Activated naive CD8-positive, alpha-beta T cell (primary cell): ENCODE results near the gene FSTL4.

Source experiments
- H3K27ac Mint-ChIP-seq: one replicate; pipeline ENCODE4 v1.8.0; 2021; ENCODE audit warnings: mixed read lengths
- H3K27me3 Mint-ChIP-seq: one replicate; pipeline ENCODE4 v1.8.0; 2021; ENCODE audit warnings: mixed read lengths
- H3K36me3 Mint-ChIP-seq: one replicate; pipeline ENCODE4 v1.8.0; 2021; ENCODE audit warnings: mixed read lengths
- H3K4me1 Mint-ChIP-seq: one replicate; pipeline ENCODE4 v1.8.0; 2021; ENCODE audit warnings: low read depth, mixed read lengths
- H3K4me3 Mint-ChIP-seq: one replicate; pipeline ENCODE4 v1.8.0; 2021; ENCODE audit warnings: mild to moderate bottlenecking, mixed read lengths
- H3K9me3 Mint-ChIP-seq: one replicate; pipeline ENCODE4 v1.8.0; 2021; ENCODE audit warnings: low read depth, mixed read lengths

The FSTL4 gene

DNA sequence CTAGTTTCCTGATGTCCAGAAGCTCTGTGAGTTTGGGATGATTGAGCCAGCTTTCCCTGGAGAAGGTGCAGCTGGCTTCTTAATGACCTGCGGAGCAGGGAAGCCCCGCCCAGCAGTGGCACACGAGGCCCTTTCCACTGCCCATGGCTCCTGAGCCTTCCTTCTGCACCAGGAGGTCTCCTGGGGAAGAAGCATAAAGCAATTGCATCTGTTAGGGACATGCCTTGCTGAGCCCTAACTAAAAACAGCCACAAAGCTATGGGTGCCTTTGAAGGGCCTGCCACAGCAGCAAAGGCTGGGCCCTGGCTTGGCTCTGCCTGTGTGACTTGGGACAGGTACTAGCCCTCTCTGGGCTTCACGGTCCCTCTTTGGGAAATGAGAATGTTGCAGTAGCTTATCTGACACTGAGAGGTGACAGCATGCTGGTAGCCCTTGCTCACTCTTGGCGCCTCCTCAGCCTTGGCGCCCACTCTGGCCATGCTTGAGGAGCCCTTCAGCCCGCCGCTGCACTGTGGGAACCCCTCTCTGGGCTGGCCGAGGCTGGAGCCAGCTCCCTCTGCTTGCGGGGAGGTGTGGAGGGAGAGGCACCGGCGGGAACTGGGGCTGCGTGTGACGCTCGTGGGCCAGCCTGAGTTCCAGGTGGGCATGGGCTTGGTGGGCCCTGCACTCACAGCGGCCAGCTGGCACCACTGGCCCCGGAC lies 218.4 kb downstream of the FSTL4 start:
- Mint-ChIP-seq H3K27me3 (peaks cover 4% of the 10 kb centered on the region), H3K4me1 (peaks cover 27% of the 10 kb centered on the region), H3K36me3 (no peaks in the 10 kb centered on the region), H3K9me3 (no peaks in the 10 kb centered on the region), H3K27ac (no peak overlapping the region), H3K4me3 (no peak overlapping the region)

DNA sequence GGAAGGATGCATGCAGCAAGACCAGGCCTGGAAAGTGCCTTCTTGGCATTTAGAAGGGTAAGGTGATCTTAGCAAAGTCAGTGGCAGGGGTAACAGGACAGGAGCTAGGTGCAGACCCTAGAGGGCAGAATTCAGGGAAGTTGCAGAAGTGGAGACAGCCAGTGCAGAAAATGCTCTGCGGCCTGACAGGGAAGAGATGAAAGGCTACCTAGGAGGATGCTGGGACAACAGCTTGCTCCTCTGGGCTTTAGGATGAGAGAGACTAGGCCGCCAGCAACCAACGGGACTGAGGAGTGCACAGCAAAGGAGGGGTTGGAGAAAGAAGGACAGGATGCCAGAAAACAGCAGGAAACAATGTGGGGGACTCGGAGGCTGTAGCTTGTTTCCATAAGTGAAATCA lies 219.9 kb downstream of the FSTL4 start:
- Mint-ChIP-seq H3K4me3 (no peak overlapping the region), H3K36me3 (no peaks in the 10 kb centered on the region), H3K9me3 (no peaks in the 10 kb centered on the region), H3K4me1 (peaks cover 12% of the 10 kb centered on the region), H3K27ac (no peak overlapping the region), H3K27me3 (peaks cover 4% of the 10 kb centered on the region)

DNA sequence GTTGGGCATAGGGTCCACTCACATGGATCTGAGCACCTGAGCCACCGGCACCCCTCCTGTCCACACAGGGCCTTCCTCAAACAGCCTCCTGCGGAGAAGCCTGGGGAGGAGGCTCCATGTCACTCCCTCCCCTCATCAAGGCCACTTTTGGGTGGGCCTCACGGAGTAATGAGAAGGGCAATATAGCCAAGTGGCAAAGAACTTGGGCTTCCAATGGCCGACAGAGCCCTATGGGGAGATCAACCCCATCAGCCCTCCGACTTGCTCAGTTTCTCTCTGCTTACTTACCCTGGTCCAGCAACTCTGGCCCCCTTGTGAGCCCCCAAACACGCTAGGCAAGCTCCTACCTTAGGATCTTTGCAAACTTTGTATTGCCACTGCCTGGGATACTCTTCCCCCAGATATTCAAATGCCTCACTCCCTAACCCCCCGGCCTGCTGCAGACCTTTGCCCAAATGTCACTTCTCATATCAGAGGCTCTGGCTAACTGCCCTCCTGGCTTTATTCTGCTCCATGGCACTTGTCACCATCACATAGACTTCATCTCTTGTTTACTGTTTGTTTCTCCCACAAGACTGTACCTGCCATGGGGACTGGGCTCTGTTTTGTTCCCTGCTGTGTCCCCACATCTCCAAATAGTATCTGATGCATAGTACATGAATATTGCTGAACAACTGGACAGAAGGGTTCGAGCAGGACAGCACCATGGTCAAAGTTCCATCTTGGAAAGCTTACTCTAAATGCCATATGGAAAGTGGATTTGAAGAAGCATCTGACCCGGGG lies 220.8 kb downstream of the FSTL4 start:
- Mint-ChIP-seq H3K4me3 (no peak overlapping the region), H3K4me1 (peaks cover 4% of the 10 kb centered on the region), H3K27ac (no peak overlapping the region), H3K27me3 (peaks cover 4% of the 10 kb centered on the region), H3K9me3 (no peaks in the 10 kb centered on the region), H3K36me3 (no peaks in the 10 kb centered on the region)

DNA sequence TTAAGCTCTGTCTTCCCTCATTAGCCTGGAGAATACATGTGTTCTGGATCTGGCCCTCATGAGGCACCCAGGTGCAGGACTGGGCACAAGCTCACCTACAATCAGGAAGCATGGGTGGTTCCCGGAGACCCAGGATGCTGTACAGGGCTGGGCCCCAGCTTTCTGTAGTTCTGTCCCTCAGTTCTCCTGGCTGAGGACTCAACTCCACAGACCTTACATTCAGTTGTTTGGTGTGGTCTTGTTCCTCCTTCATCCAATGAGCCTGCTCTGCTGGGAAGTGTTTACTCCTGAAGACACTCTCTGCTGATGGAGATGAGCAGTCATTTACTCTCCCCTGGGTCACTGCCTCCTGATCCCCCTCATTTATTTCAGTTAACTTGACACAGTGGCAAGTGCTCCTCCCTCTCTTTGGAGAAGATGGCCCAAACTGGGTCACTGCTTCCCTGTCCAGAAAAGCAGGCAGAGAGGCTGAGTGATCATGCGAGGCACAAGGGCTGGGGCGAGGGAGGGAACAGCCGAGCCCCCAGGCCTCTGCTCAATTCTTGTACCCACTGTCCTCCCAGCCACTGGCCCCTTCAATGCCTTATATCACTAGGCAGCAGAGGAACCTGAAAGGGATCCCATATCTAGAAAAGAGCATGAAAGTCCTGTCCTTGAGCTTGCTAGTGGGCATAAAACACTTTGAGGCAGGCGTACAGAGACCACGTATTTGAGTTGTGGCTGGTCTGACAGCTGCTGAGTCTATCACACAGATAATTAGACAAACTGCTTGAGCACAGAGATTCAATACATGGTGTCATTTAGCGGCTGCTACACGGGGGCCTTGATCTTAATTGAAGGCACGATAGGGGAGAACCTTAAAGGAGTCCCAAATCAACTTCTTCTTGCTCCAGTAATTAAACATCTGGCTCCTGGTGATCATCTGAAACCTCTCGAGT lies 221.7 kb downstream of the FSTL4 start:
- no peaks in the 10 kb centered on the region for H3K9me3 Mint-ChIP-seq
- peaks cover 4% of the 10 kb centered on the region for H3K27me3 Mint-ChIP-seq
- no peak overlapping the region for H3K4me3 Mint-ChIP-seq
- H3K36me3 Mint-ChIP-seq = no peaks in the 10 kb centered on the region
- no peak overlapping the region for H3K27ac Mint-ChIP-seq
- no peaks in the 10 kb centered on the region for H3K4me1 Mint-ChIP-seq

DNA sequence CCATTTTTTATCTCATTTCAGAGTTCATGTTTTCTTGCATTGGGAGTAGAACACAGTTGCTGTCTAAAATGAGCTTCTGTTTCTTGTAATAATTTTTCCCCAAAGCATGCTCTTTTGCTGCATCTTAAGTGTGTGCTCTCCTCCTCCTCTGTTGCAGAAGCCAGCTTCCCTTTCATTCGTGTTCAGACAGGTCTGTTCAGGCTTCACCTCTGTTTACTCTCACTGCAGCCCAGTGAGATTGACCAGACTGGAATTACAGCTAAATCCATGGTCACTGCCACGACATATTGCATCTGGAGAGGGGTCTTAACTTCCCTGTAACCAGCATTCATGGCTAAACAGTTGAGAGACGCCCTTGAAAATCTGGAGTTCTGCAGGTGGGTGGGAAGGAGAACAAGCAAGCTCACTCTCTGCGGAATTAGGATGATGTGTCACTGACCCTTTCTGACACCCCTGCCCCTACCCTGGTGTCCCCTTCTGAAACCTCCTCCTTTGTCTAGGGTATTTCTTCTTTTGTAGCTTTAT lies 223.2 kb downstream of the FSTL4 start:
- H3K4me1 Mint-ChIP-seq = no peaks in the 10 kb centered on the region
- peaks cover 4% of the 10 kb centered on the region for H3K27me3 Mint-ChIP-seq
- no peaks in the 10 kb centered on the region for H3K9me3 Mint-ChIP-seq
- no peaks in the 10 kb centered on the region for H3K36me3 Mint-ChIP-seq
- H3K27ac Mint-ChIP-seq = no peak overlapping the region
- H3K4me3 Mint-ChIP-seq = no peak overlapping the region

DNA sequence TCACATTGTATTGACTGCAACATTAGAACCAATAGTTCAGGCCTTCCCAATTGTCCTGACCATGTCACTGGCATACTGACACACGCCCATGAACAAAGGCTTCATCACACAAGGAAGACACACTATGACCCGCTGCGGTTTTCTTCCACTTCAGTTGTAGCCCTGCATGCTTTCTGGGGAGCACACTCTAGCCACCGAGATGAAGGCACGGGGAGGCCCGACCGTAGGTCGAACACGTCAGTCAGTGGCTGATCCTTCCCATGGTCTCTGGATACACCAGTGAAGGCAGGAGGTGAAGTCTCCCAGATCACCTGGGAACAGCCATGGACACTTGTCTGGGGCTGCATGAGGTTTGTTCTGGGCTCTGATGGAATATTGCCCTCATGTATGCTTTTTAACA lies 224.7 kb downstream of the FSTL4 start:
- Mint-ChIP-seq H3K27me3 (peaks cover 4% of the 10 kb centered on the region), H3K27ac (no peak overlapping the region), H3K36me3 (no peaks in the 10 kb centered on the region)

DNA sequence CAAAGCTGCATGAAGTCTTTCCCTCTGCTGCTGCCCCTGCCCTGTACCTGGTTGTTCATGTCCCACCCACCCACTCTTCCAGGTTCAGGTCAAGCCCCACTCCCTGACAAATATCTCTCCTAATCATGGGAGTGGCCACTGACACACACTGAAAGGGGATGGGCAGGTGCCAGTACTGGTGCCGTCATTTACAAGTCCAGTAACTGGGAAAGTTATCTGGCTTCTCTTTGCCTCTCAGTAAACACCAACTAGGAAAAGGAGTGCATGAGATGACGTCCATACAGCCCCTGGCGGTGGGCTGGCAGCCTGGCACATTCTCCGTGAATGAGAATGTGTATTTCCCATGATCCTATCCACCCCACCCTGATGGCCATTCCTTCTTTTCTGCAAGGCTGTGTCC lies 225.2 kb downstream of the FSTL4 start:
- H3K9me3 Mint-ChIP-seq = no peaks in the 10 kb centered on the region
- H3K4me3 Mint-ChIP-seq = no peak overlapping the region
- H3K27me3 Mint-ChIP-seq = peaks cover 4% of the 10 kb centered on the region
- no peaks in the 10 kb centered on the region for H3K36me3 Mint-ChIP-seq
- no peaks in the 10 kb centered on the region for H3K4me1 Mint-ChIP-seq
- H3K27ac Mint-ChIP-seq = no peak overlapping the region

More for the DNA sequence above, 224.7 kb downstream of the FSTL4 start:
- no peak overlapping the region for H3K4me3 Mint-ChIP-seq
- H3K9me3 Mint-ChIP-seq = no peaks in the 10 kb centered on the region
- H3K4me1 Mint-ChIP-seq = no peaks in the 10 kb centered on the region

DNA sequence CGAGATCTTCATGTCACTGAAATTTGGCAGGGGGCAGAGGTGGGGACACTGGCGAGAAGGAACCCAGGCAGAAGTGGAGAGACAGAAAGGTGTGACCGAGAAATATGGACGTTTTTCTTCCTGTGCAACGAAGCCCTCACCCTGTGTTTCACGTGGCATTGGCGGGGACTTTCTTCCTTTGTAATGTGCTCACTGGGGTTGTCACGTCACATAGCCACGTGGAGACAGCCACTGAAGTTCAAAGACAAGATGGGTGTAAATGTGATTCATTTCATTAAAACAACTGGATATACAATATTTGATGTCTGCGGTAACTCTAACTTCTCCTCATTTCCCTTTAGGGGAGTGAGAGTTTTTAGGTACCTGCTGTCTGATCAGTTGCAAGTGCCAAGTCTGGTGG lies 225.7 kb downstream of the FSTL4 start:
- H3K27me3 Mint-ChIP-seq = peaks cover 4% of the 10 kb centered on the region
- H3K27ac Mint-ChIP-seq = no peak overlapping the region
- H3K9me3 Mint-ChIP-seq = no peaks in the 10 kb centered on the region
- no peaks in the 10 kb centered on the region for H3K4me1 Mint-ChIP-seq
- H3K4me3 Mint-ChIP-seq = no peak overlapping the region
- no peaks in the 10 kb centered on the region for H3K36me3 Mint-ChIP-seq

DNA sequence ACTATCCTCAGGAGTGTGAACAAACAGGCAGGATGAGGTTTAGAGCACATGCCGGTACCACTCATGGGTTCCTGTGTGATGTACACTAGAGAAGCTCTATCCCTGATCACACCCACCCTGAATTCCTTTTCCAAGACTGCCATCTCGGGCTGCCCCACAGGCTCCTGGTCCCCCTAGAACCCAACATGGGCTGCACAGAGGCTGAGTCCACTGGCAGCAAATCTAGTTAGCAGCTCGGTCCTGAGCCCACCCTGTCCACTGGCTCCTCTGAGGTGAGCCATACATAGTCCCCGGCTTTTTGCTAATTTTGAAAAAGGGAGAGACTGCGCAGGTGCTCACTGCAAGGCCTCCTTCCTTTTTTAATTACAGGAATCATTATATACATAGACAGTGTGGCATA lies 227.0 kb downstream of the FSTL4 start:
- Mint-ChIP-seq H3K4me1 (no peaks in the 10 kb centered on the region), H3K4me3 (no peak overlapping the region), H3K36me3 (no peaks in the 10 kb centered on the region), H3K27ac (no peak overlapping the region), H3K9me3 (no peaks in the 10 kb centered on the region), H3K27me3 (peaks cover 4% of the 10 kb centered on the region)

DNA sequence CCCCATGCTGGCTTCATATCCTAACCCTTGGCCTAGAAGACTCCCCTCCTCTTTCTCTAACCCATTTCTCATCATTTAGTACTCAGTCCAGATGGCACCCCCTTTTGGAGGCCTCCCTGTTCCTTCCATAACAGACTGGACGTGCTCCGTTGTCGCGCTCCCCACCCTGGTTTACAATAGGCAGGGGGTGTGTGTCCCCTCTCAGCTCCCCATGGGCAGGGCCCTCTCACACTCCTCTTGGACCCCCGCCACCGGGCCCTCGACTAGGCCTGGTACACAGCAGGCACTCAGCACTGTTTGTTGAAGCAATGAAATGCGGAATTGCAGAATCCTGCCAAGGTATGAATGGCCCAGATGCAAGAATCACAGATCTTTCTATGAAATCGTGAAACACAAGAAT lies 227.4 kb downstream of the FSTL4 start:
- Mint-ChIP-seq H3K27me3 (peaks cover 4% of the 10 kb centered on the region), H3K36me3 (no peaks in the 10 kb centered on the region), H3K4me3 (no peak overlapping the region), H3K4me1 (no peaks in the 10 kb centered on the region), H3K27ac (no peak overlapping the region), H3K9me3 (no peaks in the 10 kb centered on the region)

DNA sequence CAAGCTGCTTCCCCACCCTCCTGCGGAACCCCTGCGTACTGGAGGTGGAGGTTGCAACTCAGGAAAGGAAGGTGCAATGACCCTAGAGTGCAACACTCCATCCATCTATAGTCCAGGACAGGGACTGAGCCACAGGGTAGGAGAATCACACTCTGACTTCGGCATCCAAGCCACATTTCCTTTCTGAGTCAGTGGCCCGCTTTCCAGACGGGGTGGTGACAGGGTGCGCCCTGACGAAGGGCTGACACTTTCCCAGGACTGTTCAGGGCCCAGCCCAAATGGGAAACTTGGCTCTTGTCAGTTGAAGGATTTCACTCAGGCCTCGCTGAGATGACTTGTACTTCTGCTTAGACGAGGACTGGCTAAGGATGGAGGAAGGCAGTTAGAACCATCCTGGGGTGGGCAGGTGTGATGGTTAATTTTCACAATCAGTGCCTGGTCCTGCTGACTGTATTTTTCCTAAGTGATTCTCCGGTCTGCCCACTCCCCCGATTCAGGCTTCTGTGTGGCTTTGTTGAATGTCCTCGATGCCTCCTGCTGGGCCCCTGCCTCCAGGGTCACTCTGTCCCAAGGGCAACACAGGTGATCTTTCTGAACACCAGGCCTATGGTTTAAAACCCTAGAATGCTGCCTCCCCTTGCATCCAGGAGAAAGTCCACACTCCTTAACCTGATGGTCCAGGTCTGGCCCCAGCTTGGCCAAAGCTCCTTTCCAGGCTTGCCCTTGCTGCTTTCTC lies 228.1 kb downstream of the FSTL4 start:
- H3K4me3 Mint-ChIP-seq = no peak overlapping the region
- H3K4me1 Mint-ChIP-seq = no peaks in the 10 kb centered on the region
- no peaks in the 10 kb centered on the region for H3K36me3 Mint-ChIP-seq
- H3K27me3 Mint-ChIP-seq = no peaks in the 10 kb centered on the region
- no peak overlapping the region for H3K27ac Mint-ChIP-seq
- no peaks in the 10 kb centered on the region for H3K9me3 Mint-ChIP-seq

DNA sequence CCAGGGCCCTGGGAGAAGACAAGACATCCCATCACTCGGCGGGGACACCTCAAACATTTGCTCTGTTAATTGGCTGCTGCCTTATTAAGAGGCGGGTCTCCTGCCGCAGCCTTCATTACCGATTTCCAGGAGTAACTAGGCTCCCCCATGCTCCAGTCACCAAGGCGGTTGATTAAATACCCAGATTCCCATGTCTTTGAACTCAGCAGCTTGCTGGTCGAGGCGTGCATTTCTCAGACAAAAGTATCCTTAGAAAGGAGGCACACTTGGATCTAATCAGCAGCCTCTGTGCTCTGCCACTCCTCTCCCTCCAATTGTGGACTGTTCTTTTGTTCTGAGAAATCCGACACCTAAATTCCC lies 228.8 kb downstream of the FSTL4 start:
- Mint-ChIP-seq H3K27ac (no peak overlapping the region), H3K36me3 (no peaks in the 10 kb centered on the region), H3K4me1 (no peaks in the 10 kb centered on the region), H3K27me3 (no peaks in the 10 kb centered on the region), H3K4me3 (no peak overlapping the region), H3K9me3 (peaks cover under 1% of the 10 kb centered on the region)

DNA sequence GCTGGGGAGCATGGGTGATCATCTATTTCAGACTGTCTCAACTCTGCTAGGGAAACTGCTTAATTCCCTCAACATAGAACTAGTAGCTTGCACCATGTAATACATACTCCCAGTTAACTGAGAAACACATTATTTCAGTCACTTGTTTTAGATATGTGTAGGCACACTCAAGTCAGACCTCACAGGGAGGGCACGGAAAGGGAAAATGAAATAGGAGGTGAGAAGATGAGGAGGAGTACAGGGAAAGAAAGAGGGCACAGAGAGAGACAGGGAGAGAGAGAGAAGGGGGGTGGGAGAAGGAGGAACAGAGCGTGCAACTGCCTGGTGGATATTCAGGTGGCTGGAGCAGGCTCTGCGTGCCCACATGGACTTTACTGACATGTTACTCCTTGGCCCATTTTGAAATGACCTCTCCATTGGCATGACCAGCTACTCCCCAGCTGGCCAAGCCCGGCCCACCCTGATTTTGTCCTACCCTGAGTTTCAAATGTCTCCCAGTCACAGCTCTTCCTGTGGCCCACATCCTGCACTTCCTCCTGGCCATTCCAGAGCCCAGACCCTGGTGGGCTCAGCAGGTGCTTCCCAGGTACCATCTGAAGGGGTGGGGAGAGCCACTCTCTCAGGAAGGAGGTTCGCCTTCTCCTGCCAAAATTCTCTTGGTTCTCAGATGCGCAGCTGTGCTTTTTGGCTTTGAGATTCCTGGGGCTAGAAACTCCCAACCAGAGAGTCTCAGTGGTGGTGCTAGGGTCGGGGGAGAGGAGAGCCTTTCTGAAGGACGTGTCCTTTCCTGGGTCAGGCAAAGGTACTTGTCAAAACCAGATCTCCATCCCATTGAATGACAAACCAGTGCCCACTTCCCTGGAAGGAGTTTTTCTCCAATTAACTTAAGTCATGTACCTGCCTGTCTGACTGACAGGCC lies 229.4 kb downstream of the FSTL4 start:
- Mint-ChIP-seq H3K4me1 (no peaks in the 10 kb centered on the region), H3K27ac (no peak overlapping the region)

More for the DNA sequence above, 229.4 kb downstream of the FSTL4 start:
- Mint-ChIP-seq H3K36me3 (peaks cover 1% of the 10 kb centered on the region), H3K9me3 (peaks cover 5% of the 10 kb centered on the region), H3K27me3 (no peaks in the 10 kb centered on the region), H3K4me3 (no peak overlapping the region)
